Ectodermal cell (in vitro differentiated cells): ENCODE measurements around the gene TBC1D1.

Experiments
- H3K27ac ChIP-seq: 2 replicates; pipeline ENCODE4 v1.7.0; 2013; ENCODE audit warnings: mild to moderate bottlenecking, low read depth, low read length; ENCODE audit not compliant: insufficient read depth, poor library complexity, severe bottlenecking
- H3K27me3 ChIP-seq: 2 replicates; pipeline ENCODE4 v1.7.0; 2013; ENCODE audit warnings: mild to moderate bottlenecking, low read length; ENCODE audit not compliant: insufficient read depth, control insufficient read depth, poor library complexity, severe bottlenecking
- H3K36me3 ChIP-seq: one replicate; pipeline ENCODE4 v1.7.0; 2013; ENCODE audit warnings: low read length; ENCODE audit not compliant: control insufficient read depth, insufficient read depth
- H3K4me1 ChIP-seq: one replicate; pipeline ENCODE4 v1.7.0; 2013; ENCODE audit warnings: low read length; ENCODE audit not compliant: control insufficient read depth, insufficient read depth
- H3K4me3 ChIP-seq: 2 replicates; pipeline ENCODE4 v1.7.0; 2013; ENCODE audit warnings: low read depth, low read length, control low read depth; ENCODE audit not compliant: insufficient read depth
- H3K9me3 ChIP-seq: 2 replicates; pipeline ENCODE4 v1.7.0; 2013; ENCODE audit warnings: mild to moderate bottlenecking, low read length, moderate library complexity; ENCODE audit not compliant: control insufficient read depth
- WGBS, 2 experiments: methylation state at CpG; one replicate each; pipeline ENCODE4 v1.1.7; 2013; ENCODE audit warnings: missing lambda C conversion rate in 2 of 2; 5-methylcytosine and 5-hydroxymethylcytosine counted together

Gene TBC1D1

GRCh38 chr4:37998226-37998625, 107.3 kb downstream of the TBC1D1 start:
- no peaks in the 10 kb centered on the region for H3K27me3 ChIP-seq
- no peaks in the 10 kb centered on the region for H3K9me3 ChIP-seq
- no peak overlapping the region for H3K27ac ChIP-seq
- 69 to 75% methylated on average over 9 of the region's 9 CpGs for WGBS, 2 experiments
- H3K4me3 ChIP-seq, result no peak overlapping the region
- H3K36me3 ChIP-seq, result no peaks in the 10 kb centered on the region
- peaks cover 14% of the 10 kb centered on the region for H3K4me1 ChIP-seq

- H3K9me3 ChIP-seq, result no peaks in the 10 kb centered on the region
- peaks cover 11% of the 10 kb centered on the region for H3K4me1 ChIP-seq
- WGBS, 2 experiments, result 95% methylated on average over 11 of the region's 12 CpGs
- no peaks in the 10 kb centered on the region for H3K27me3 ChIP-seq
- no peak overlapping the region for H3K4me3 ChIP-seq
- no peaks in the 10 kb centered on the region for H3K36me3 ChIP-seq
- H3K27ac ChIP-seq, result no peak overlapping the region
These were observed 108.3 kb downstream of the TBC1D1 start for GRCh38 chr4:37999000-37999716.

GRCh38 chr4:37999965-38000364, 109.1 kb downstream of the TBC1D1 start:
- H3K4me1 ChIP-seq, result peaks cover 3% of the 10 kb centered on the region
- no peaks in the 10 kb centered on the region for H3K9me3 ChIP-seq
- H3K27ac ChIP-seq, result no peak overlapping the region
- no peaks in the 10 kb centered on the region for H3K27me3 ChIP-seq
- 100% methylated on average over 1 of the region's 3 CpGs; no CpG with 5 or more reads in 1 of the 2 experiments for WGBS, 2 experiments
- H3K4me3 ChIP-seq, result no peak overlapping the region
- no peaks in the 10 kb centered on the region for H3K36me3 ChIP-seq

GRCh38 chr4:38001927-38002326, 111.0 kb downstream of the TBC1D1 start:
- Histone ChIP-seq H3K27me3 (no peaks in the 10 kb centered on the region), H3K27ac (no peak overlapping the region), H3K4me1 (no peaks in the 10 kb centered on the region), H3K4me3 (no peak overlapping the region), H3K9me3 (no peaks in the 10 kb centered on the region), H3K36me3 (no peaks in the 10 kb centered on the region)
- WGBS, 2 experiments, result 43 to 51% methylated on average over 2 of the region's 3 CpGs

GRCh38 chr4:38002451-38003071, 111.7 kb downstream of the TBC1D1 start:
- no peaks in the 10 kb centered on the region for H3K9me3 ChIP-seq
- H3K4me1 ChIP-seq, result no peaks in the 10 kb centered on the region
- H3K36me3 ChIP-seq, result no peaks in the 10 kb centered on the region
- no peak overlapping the region for H3K4me3 ChIP-seq
- H3K27ac ChIP-seq, result no peak overlapping the region
- 75 to 78% methylated on average over 3 of the region's 3 CpGs for WGBS, 2 experiments
- no peaks in the 10 kb centered on the region for H3K27me3 ChIP-seq

GRCh38 chr4:38003102-38003501, 112.2 kb downstream of the TBC1D1 start:
- 85 to 100% methylated on average over 2 of the region's 3 CpGs for WGBS, 2 experiments
- no peaks in the 10 kb centered on the region for H3K36me3 ChIP-seq
- H3K4me1 ChIP-seq, result peaks cover under 1% of the 10 kb centered on the region
- no peaks in the 10 kb centered on the region for H3K27me3 ChIP-seq
- no peaks in the 10 kb centered on the region for H3K9me3 ChIP-seq
- no peak overlapping the region for H3K4me3 ChIP-seq
- H3K27ac ChIP-seq, result no peak overlapping the region

GRCh38 chr4:38003628-38004027, 112.7 kb downstream of the TBC1D1 start:
- Histone ChIP-seq H3K27ac (no peak overlapping the region), H3K4me1 (peaks cover 6% of the 10 kb centered on the region), H3K36me3 (no peaks in the 10 kb centered on the region), H3K4me3 (no peak overlapping the region), H3K27me3 (no peaks in the 10 kb centered on the region), H3K9me3 (no peaks in the 10 kb centered on the region)
- WGBS, 2 experiments, result 92 to 100% methylated on average over 1 of the region's 1 CpG

- peaks cover 6% of the 10 kb centered on the region for H3K4me1 ChIP-seq
- H3K4me3 ChIP-seq, result no peak overlapping the region
- WGBS, 2 experiments, result 85 to 96% methylated on average over 3 of the region's 3 CpGs
- no peaks in the 10 kb centered on the region for H3K36me3 ChIP-seq
- no peak overlapping the region for H3K27ac ChIP-seq
- no peaks in the 10 kb centered on the region for H3K27me3 ChIP-seq
- no peaks in the 10 kb centered on the region for H3K9me3 ChIP-seq
These were observed 113.2 kb downstream of the TBC1D1 start for GRCh38 chr4:38004062-38004461.

GRCh38 chr4:38004887-38005286, 114.0 kb downstream of the TBC1D1 start:
- WGBS, 2 experiments, result 69 to 71% methylated on average over 5 of the region's 6 CpGs
- H3K27ac ChIP-seq, result no peak overlapping the region
- H3K4me1 ChIP-seq, result peaks cover 6% of the 10 kb centered on the region
- H3K27me3 ChIP-seq, result no peaks in the 10 kb centered on the region
- H3K9me3 ChIP-seq, result no peaks in the 10 kb centered on the region
- no peaks in the 10 kb centered on the region for H3K36me3 ChIP-seq
- H3K4me3 ChIP-seq, result no peak overlapping the region

GRCh38 chr4:38005637-38006036, 114.8 kb downstream of the TBC1D1 start:
- H3K4me1 ChIP-seq, result peaks cover 6% of the 10 kb centered on the region
- H3K4me3 ChIP-seq, result no peak overlapping the region
- no peaks in the 10 kb centered on the region for H3K9me3 ChIP-seq
- 94 to 98% methylated on average over 3 of the region's 3 CpGs for WGBS, 2 experiments
- no peaks in the 10 kb centered on the region for H3K27me3 ChIP-seq
- H3K27ac ChIP-seq, result no peak overlapping the region
- H3K36me3 ChIP-seq, result no peaks in the 10 kb centered on the region
